Fibroblast of skin of left biceps (primary cell): ENCODE data around the gene AKT3.
"Not testable (repeated sequence)": the region's sequence is repeated elsewhere in the genome, so short reads cannot be mapped to it uniquely, and the experiment has no call there.

Source experiments
- DNase-seq, 2 experiments: peaks; one replicate each; pipeline ENCODE4 v3.0.0-alpha.2; 2013; ENCODE audit warnings: low read depth in 2 of 2

Gene AKT3

DNA sequence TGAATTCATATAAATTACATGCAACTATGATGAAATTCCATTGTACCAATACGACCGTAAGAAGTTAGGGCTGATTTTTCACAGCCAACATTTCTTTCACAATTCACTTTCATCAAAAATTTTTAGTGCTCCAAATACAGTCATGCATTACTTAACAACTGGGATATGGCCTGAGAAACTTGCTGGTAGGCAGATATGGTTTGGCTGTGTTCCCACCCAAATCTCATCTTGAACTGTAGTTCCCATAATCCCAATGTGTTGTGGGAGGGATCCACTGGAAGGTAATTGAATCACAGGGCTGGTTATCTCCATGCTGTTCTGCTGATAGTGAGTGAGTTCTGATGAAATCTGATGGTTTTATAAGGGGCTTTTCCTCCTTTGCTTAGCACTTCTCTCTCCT, 244.4 kb downstream of the AKT3 start:
- DNase-seq: no peak

GRCh38 chr1:243601720-243602119, 248.3 kb downstream of the AKT3 start:
- DNase-seq: no peak

DNA sequence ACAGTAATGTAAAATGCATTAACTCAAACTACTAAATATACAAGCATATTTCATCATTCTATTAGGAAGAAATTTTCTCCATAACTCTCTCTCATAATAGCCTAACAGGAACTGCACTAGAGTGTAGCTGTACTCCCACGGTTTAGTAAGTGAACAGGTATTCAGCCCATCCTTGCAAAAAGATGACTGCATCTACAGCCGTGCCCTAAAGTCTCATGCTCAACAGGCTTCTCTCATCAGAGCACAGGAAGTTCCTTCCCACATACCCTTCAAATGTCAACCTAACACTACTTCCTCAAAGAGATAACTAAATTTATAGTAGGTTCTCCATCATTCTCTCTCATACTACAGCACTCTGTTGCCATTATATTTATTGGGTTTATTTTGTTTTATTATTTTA, 251.6 kb downstream of the AKT3 start:
- peak; percentile 28 to 34 for DNase-seq

DNA sequence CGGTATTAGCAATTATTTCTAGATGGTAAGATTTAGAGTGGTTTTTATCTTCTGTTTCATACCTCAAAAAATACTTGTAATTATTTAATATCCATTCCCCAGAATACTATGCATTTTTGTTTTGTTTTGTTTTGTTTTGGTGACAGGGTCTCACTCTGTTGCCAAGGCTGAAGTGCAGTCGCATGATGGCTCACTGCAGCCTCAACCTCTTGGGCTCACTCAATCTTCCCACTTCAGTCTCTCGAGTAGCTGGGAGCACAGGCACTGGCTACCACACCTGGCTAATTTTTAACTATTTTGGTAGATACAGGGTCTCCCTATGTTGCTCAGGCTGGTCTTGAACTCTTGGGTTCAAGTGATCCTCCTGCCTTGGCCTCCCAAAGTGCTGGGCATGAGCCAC, 252.7 kb downstream of the AKT3 start:
- no peak for DNase-seq

GRCh38 chr1:243596431-243597062, 253.5 kb downstream of the AKT3 start:
- DNase-seq: peak; percentile 93 to 97

- no peak for DNase-seq
These were observed 254.4 kb downstream of the AKT3 start for GRCh38 chr1:243595527-243596210.

DNA sequence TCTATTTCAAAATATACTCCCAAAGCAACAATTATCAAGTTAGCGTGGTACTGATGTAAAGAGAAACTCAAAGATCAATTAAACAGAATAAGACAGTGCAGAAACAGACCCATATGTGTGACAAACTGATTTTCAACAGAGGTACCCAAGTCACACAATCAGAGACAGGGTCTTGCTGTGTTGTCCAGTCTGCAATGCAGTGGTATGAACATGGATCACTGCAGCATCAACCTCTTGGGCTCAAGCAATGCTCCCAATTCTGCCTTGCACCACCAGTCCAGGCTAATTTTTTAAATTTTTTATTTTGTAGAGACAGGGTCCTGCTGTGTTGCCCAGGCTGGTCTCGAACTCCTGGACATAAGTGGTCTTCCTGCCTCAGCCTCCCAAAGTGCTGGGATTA, 255.6 kb downstream of the AKT3 start:
- no peak for DNase-seq

- DNase-seq: not testable (repeated sequence)
These were observed 260.8 kb downstream of the AKT3 start for GRCh38 chr1:243589286-243589685.

DNA sequence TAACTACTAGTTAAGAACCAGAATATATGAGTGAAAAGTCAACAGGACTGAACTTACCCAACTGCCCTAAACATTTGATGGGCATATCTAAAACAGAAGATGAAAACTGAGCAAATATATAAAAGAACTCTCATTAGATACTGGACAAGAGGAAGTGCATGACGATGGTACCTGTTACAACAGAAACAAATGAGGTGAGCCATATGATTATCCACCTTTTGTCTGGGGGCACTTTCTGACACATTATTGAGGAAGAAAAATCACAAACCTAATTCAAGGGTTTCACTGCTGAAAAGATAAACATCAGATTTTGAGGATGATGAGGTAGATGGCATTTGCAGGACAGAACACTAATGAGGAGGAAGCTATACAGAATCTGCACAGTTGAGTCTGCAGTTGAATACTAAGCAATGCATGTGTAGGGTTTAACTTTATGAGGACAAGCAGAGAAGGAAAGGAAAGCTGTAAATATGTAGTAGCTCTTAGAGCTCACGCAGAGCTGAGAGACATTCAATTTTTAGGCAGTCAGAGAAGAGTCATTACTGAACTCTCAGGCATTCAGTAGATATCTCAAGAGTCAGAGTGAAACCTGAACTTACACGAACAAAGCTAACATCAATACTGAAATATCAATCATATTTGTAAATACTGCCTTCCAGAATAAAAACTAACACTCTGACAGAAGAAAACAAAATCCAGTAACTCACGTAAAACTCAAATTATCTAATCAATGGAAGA, 262.1 kb downstream of the AKT3 start:
- no peak for DNase-seq

GRCh38 chr1:243587285-243587684, 262.8 kb downstream of the AKT3 start:
- DNase-seq: no peak

- DNase-seq: no peak
These were observed 264.1 kb downstream of the AKT3 start for GRCh38 chr1:243585982-243586381.

GRCh38 chr1:243582326-243582725, 267.7 kb downstream of the AKT3 start:
- peak; percentile 36 to 52 for DNase-seq

DNA sequence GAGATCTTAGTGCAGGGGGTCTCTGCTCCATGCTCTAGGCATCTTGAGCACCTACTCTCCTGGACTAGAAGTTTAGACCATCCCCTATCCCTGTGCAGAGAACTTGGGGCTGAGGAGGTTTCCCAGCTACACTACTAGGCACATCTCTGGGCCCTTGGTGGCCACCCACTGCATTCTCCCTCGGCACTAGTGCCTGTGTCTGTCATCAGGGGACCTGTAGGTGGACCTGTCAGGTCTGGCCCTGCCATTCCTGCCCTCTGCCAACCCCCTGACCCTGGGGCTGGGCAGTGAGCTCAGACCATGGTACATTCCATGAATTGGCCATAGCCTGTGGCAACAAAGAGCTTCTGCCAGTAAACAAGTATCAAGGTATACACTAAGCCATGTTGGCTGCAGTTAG, 269.1 kb downstream of the AKT3 start:
- no peak for DNase-seq

DNA sequence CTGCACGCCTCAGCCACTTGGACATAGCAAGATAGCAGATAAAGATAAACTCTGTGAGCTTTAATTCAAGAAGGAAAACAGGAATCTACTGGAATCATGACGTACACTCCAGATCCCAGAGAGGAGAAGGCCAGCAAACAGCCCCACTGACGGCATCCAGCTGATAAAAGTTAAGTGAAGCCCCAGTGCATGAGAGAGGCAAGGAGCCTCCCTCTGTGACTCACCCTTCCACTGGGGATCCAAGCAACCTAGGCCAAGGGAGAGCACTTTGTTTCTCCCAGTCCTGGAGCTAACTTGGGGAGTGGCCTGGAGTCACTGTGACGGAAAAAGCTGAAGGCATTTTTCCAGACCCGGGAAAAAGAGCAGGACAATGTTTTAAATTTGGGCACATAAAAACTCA, 270.0 kb downstream of the AKT3 start:
- no peak for DNase-seq

- DNase-seq: no peak
These were observed 275.0 kb downstream of the AKT3 start for GRCh38 chr1:243575070-243575469.

DNA sequence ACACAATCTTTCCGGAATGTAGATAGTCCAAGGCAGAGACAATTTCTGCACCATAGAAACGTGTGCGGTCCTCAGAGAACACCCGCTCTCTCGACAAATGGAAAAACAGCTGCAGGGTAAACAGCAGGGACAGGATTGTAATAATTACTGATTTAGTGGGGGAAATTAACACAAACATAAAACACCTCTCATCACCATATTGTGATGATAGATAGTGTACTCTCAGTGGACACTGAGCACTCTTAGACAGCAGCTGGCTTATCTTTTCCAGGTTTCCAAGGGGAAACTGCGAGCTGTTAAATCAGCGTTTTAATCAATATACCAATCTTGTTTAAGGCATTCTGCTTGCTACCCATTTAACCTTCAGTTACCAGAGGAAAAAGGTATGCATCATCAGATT, 277.1 kb downstream of the AKT3 start:
- no peak for DNase-seq

- DNase-seq: no peak
These were observed 281.2 kb downstream of the AKT3 start for GRCh38 chr1:243568793-243569192.

DNA sequence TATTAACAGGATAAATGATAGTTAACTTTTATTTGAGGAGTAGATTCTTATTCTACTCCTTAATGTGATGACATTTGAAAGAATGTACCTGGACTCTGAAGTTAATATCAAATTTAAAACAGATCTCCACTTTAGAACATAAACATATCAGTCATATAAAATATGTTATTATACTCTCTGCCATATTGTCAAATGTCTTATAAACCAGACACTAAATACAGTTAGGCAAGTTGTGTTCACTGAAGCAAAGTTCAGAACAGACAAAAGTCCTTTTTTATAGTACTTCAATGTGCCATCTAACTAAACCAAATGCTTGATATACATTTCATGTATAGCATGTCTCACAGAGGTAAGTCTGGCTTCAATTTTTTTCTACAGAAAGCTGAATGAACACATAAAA, 285.2 kb downstream of the AKT3 start:
- no peak for DNase-seq

DNA sequence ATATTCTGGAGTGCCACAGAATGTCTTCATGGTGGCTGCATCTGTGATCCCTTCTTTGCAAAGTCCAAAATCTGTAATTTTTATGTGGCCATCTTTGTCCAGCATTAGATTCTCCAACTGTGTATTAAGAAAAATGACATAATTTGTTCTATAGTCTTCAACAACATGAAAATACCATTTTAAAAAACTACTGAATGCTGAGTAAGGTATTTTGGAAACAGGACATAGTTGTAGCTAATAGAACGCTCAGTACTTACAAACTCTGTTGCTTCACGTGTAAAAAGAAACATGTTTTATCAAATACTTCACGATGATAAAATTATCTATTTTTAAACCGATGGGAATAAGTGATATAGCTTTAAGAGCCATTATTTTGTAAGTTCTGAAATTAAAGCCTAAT, 286.3 kb downstream of the AKT3 start:
- DNase-seq: no peak

GRCh38 chr1:243562473-243562872, 287.6 kb downstream of the AKT3 start:
- DNase-seq: no peak

GRCh38 chr1:243561588-243562319, 288.3 kb downstream of the AKT3 start:
- DNase-seq: no peak

GRCh38 chr1:243559575-243560162, 290.4 kb downstream of the AKT3 start:
- DNase-seq: no peak
